Fibroblast of lung (primary cell): ENCODE measurements around the gene CHD9. TPM values are rescaled to one million over a fixed set of nuclear protein-coding genes. Genes with fewer than 3 reads are reported as not detected.
"Not testable (repeated sequence)": the region's sequence is repeated elsewhere in the genome, so short reads cannot be mapped to it uniquely, and the experiment has no call there.

Experiments
- DNase-seq, 2 donors: peaks; one replicate each; pipeline versions ENCODE4 v3.0.0 to v3.0.0-alpha.2; 2010; ENCODE audit warnings: low read depth in 2 of 2
- H2AFZ ChIP-seq: 2 replicates; pipeline ENCODE4 v1.5.1; 2012; ENCODE audit warnings: low read length, control low read depth, inconsistent platforms
- H3K27ac ChIP-seq: 2 replicates; pipeline ENCODE4 v1.5.1; 2011; ENCODE audit warnings: low read length, control low read depth; ENCODE audit not compliant: insufficient read depth
- H3K27me3 ChIP-seq: 2 replicates; pipeline ENCODE4 v1.5.1; 2011; ENCODE audit warnings: mild to moderate bottlenecking, low read length; ENCODE audit not compliant: control insufficient read depth, insufficient read depth
- H3K36me3 ChIP-seq: 2 replicates; pipeline ENCODE4 v1.5.1; 2011; ENCODE audit warnings: low read length; ENCODE audit not compliant: control insufficient read depth, insufficient read depth
- H3K4me1 ChIP-seq: 2 replicates; pipeline ENCODE4 v1.5.1; 2011; ENCODE audit warnings: low read length; ENCODE audit not compliant: control insufficient read depth, insufficient read depth; ENCODE audit errors: extremely low read depth
- H3K4me2 ChIP-seq: 2 replicates; pipeline ENCODE4 v1.5.1; 2011; ENCODE audit warnings: low read length, control low read depth; ENCODE audit not compliant: insufficient read depth; ENCODE audit errors: extremely low read depth
- H3K4me3 ChIP-seq, 4 experiments: fragments of 200-600 bp in 1 of 4; sonication (generic) in 1 of 4; replicated peaks in 1 of 4; 2 replicates each; pipeline ENCODE4 v1.5.1; 2011 to 2016; ENCODE audit warnings: low read length in 4 of 4, low read depth in 3 of 4, mild to moderate bottlenecking in 3 of 4, control low read depth in 2 of 4, inconsistent platforms in 1 of 4, mixed read lengths in 1 of 4; ENCODE audit not compliant: insufficient read depth in 1 of 4; ENCODE audit errors: control extremely low read depth in 1 of 4
- H3K79me2 ChIP-seq: 2 replicates; pipeline ENCODE4 v1.5.1; 2012; ENCODE audit warnings: mild to moderate bottlenecking, low read length, inconsistent platforms; ENCODE audit not compliant: control insufficient read depth, insufficient read depth
- H3K9ac ChIP-seq: 2 replicates; pipeline ENCODE4 v1.5.1; 2011; ENCODE audit warnings: mild to moderate bottlenecking, low read length, control low read depth; ENCODE audit not compliant: insufficient read depth
- H3K9me3 ChIP-seq: 2 replicates; pipeline ENCODE4 v1.5.1; 2012; ENCODE audit warnings: low read depth, low read length; ENCODE audit not compliant: control insufficient read depth, insufficient read depth
- H4K20me1 ChIP-seq: 2 replicates; pipeline ENCODE4 v1.5.1; 2011; ENCODE audit warnings: low read length; ENCODE audit not compliant: control insufficient read depth, insufficient read depth; ENCODE audit errors: extremely low read depth
- EZH2 ChIP-seq: IDR thresholded peaks from 2 replicates; pipeline ENCODE4 v1.5.1; 2012; ENCODE audit warnings: low read length, control low read depth, mild to moderate bottlenecking; ENCODE audit errors: missing control alignments
- polyA plus RNA-seq, 2 donors: library from polyadenylated mRNA; depleted of rRNA in 1 of 2; stranded (reverse) in 1 of 2; unstranded in 1 of 2; fragments of >200 nt; gene quantifications; 2 replicates each; pipeline ENCODE4 v1.2.1, GENCODE V29; 2011 to 2012; ENCODE audit warnings: missing spikeins in 1 of 2
- total RNA-seq: library from RNA; depleted of rRNA; stranded (reverse); fragments of >200 nt; gene quantifications from 2 replicates; pipeline ENCODE4 v1.2.1, GENCODE V29; 2014
- TF ChIP-seq, protein P1 (sequence below), 2 donors: IDR thresholded peaks in 1 of 2; conservative IDR thresholded peaks in 1 of 2; 1 replicate in 1 of 2; 2 replicates in 1 of 2; pipeline ENCODE4 v1.5.1; 2011 to 2012; ENCODE audit warnings: low read length in 2 of 2, control low read depth in 1 of 2, inconsistent platforms in 1 of 2, low read depth in 1 of 2, mild to moderate bottlenecking in 1 of 2

The CHD9 gene
- total and polyA plus RNA-seq, 2 donors (not counting 1 experiment from before 2014, with no cell fraction given): 32.9 to 60.9 TPM

DNA sequence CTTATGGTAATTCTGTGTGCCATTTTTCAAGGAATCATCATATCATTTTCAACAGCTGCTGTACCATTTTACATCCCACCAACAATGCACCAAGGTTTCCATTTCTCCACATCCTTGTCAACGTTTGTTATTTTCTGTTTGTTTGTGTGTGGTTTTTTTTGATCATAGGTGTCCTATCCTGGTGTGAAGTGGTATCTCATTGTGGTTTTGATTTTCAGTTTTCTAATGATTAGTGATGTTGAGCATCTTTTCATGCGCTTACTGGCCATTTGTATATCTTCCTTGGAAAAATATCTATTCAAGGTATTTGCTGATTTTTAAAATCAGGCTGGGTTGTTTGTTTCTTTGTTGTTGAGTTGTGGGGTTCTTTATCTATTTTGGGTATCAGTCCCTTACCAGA is 15.0 kb downstream of the CHD9 start:
- no peak overlapping the region for H3K9ac ChIP-seq
- H3K27ac ChIP-seq: no peak overlapping the region
- no peaks in the 10 kb centered on the region for H3K9me3 ChIP-seq
- H3K36me3 ChIP-seq: no peaks in the 10 kb centered on the region
- no peaks in the 10 kb centered on the region for H3K4me1 ChIP-seq
- no peak overlapping the region for H2AFZ ChIP-seq
- no peak overlapping the region for H3K4me2 ChIP-seq
- no peak for TF ChIP-seq EZH2
- TF ChIP-seq, protein P1, sequence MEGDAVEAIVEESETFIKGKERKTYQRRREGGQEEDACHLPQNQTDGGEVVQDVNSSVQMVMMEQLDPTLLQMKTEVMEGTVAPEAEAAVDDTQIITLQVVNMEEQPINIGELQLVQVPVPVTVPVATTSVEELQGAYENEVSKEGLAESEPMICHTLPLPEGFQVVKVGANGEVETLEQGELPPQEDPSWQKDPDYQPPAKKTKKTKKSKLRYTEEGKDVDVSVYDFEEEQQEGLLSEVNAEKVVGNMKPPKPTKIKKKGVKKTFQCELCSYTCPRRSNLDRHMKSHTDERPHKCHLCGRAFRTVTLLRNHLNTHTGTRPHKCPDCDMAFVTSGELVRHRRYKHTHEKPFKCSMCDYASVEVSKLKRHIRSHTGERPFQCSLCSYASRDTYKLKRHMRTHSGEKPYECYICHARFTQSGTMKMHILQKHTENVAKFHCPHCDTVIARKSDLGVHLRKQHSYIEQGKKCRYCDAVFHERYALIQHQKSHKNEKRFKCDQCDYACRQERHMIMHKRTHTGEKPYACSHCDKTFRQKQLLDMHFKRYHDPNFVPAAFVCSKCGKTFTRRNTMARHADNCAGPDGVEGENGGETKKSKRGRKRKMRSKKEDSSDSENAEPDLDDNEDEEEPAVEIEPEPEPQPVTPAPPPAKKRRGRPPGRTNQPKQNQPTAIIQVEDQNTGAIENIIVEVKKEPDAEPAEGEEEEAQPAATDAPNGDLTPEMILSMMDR (conservative IDR thresholded peaks at IDR 0.05 in 1 of 2, IDR thresholded peaks at IDR 0.05 in 1 of 2; ENCODE audit: low read depth in 1 of 2, low read length in 2 of 2): no peak
- H4K20me1 ChIP-seq: no peaks in the 10 kb centered on the region
- no peak for DNase-seq
- no peaks in the 10 kb centered on the region for H3K79me2 ChIP-seq
- no peak overlapping the region for H3K4me3 ChIP-seq
- no peaks in the 10 kb centered on the region for H3K27me3 ChIP-seq

DNA sequence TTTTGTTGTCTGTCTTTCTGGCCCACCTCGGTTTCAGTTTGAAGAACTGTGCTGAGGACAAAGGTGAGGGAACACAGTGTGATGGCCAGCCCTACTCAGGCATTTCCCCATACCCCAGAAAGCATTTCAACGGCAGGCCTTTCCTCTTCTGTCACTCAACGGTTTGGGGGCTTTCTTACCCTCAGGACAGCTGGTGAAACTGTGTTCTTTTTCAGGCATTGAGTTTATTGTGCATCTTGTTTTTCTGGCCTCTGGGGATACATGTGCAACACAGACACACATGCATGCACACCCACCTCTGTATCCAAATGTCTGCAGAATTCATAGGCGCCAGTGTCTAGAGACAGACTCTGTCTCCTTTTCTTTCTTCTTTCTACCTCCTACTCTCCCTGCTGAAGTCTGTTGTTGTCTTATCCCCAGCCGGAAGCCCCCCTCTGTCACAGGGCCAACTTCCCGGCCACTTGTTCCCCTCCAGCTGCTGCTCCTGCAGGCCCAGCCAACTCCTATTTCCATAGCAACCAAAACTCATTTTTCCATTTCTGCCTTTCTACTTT is 17.0 kb downstream of the CHD9 start:
- H3K79me2 ChIP-seq: no peaks in the 10 kb centered on the region
- H3K9me3 ChIP-seq: no peaks in the 10 kb centered on the region
- DNase-seq: peak; percentile 28 to 46
- no peak overlapping the region for H3K9ac ChIP-seq
- no peak overlapping the region for H3K4me2 ChIP-seq
- H3K36me3 ChIP-seq: no peaks in the 10 kb centered on the region
- no peak for TF ChIP-seq EZH2
- no peaks in the 10 kb centered on the region for H3K4me1 ChIP-seq
- H3K4me3 ChIP-seq: no peak overlapping the region
- H3K27me3 ChIP-seq: no peaks in the 10 kb centered on the region
- no peak overlapping the region for H3K27ac ChIP-seq
- no peak overlapping the region for H2AFZ ChIP-seq
- no peaks in the 10 kb centered on the region for H4K20me1 ChIP-seq

DNA sequence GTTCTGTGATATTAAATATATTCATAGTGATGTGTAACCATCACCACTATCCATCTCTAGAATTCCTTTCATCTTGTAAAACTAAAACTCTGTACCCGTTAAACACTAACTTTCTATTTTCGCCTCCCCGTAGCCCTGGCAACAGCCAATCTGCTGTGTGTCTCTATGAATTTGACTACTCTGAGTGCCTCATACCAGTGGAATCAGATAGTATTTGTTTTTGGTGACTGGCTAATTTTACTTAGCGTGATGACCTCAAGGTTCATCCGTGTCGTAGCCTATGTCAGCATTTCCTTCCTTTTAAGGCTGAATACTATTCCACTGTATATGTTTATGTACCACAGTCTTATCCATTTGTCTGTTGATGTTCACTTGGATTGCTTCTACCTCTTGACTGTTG is 18.2 kb downstream of the CHD9 start:
- H4K20me1 ChIP-seq: no peaks in the 10 kb centered on the region
- no peak overlapping the region for H3K4me3 ChIP-seq
- H3K27ac ChIP-seq: no peak overlapping the region
- no peak for DNase-seq
- H2AFZ ChIP-seq: no peak overlapping the region
- H3K9ac ChIP-seq: no peak overlapping the region
- TF ChIP-seq, protein P1 (conservative IDR thresholded peaks at IDR 0.05 in 1 of 2, IDR thresholded peaks at IDR 0.05 in 1 of 2; ENCODE audit: low read depth in 1 of 2, low read length in 2 of 2): no peak
- no peak for TF ChIP-seq EZH2
- H3K4me2 ChIP-seq: no peak overlapping the region
- no peaks in the 10 kb centered on the region for H3K27me3 ChIP-seq
- H3K4me1 ChIP-seq: no peaks in the 10 kb centered on the region
- H3K79me2 ChIP-seq: no peaks in the 10 kb centered on the region
- no peaks in the 10 kb centered on the region for H3K9me3 ChIP-seq
- H3K36me3 ChIP-seq: no peaks in the 10 kb centered on the region

DNA sequence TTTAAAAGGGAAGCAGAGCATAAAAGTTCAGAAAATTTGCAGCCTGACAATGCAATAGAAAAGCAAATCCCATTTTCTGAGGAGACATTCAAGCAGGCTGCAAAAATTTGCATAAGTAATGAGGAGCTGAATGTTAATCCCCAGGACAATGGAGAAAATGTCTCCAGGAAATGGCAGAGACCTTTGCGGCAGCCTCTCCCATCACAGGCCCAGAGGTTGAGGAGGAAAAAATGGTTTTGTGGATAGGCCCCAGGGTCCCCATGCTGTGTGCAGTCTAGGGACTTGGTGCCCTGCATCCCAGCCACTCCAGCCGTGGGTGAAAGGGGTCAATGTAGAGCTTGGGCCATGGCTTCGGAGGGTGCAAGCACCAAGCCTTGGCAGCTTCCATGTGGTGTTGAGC is 19.5 kb downstream of the CHD9 start:
- not testable (repeated sequence) for DNase-seq

DNA sequence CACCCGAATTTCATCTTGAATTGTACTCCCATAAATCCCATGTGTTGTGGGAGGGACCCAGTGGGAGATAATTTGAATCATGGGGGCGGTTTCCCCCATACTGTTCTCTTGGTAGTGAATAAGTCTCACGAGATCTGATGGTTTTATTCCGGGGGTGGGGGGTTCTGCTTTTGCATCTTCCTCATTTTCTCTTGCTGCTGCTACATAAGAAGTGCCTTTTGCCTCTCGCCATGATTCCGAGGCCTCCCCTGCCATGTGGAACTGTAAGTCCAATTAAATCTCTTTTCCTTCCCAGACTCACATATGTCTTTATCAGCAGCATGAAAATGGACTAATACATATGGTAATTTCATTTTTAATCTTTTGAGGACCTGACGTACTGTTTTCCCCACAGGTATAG is 20.7 kb downstream of the CHD9 start:
- H3K79me2 ChIP-seq, H3K36me3 ChIP-seq, H2AFZ ChIP-seq, H3K27me3 ChIP-seq, DNase-seq, H3K4me3 ChIP-seq, H3K4me1 ChIP-seq, H3K4me2 ChIP-seq, H3K9ac ChIP-seq, H3K9me3 ChIP-seq, H3K27ac ChIP-seq, H4K20me1 ChIP-seq: not testable (repeated sequence)

More for the DNA sequence above, 19.5 kb downstream of the CHD9 start:
- not testable (repeated sequence) for H2AFZ ChIP-seq, H3K27ac ChIP-seq, H3K4me3 ChIP-seq, H3K9ac ChIP-seq, H3K9me3 ChIP-seq, H3K4me2 ChIP-seq, H4K20me1 ChIP-seq, H3K4me1 ChIP-seq, H3K27me3 ChIP-seq, H3K79me2 ChIP-seq, H3K36me3 ChIP-seq
